Heart right ventricle (tissue), 16 donors: ENCODE measurements around the gene NFIC. TPM values are rescaled to one million over a fixed set of nuclear protein-coding genes. Genes with fewer than 3 reads are reported as not detected.
"Not testable (repeated sequence)": the region's sequence is repeated elsewhere in the genome, so short reads cannot be mapped to it uniquely, and the experiment has no call there.

Experiments
- ATAC-seq, 8 donors: fragments of 200-7000 bp; cut with Tn5 transposase; one replicate each; pipeline ENCODE4 v1.9.1; 2020; ENCODE audit warnings: mild to moderate bottlenecking in 8 of 8, moderate library complexity in 8 of 8, moderate number of reproducible peaks in 1 of 8
- DNase-seq, 2 donors: peaks; one replicate each; pipeline ENCODE4 v3.0.0-alpha.2; 2020
- H3K27ac ChIP-seq, 10 donors: fragments of 200-600 bp; sonication (generic) in 2 of 10; one replicate each; pipeline versions ENCODE4 v1.5.0 to v1.8.0; 2020 to 2022; ENCODE audit warnings: mild to moderate bottlenecking in 3 of 10
- H3K27me3 ChIP-seq, 7 donors: fragments of 200-600 bp; one replicate each; pipeline ENCODE4 v1.8.0; 2021 to 2022; ENCODE audit warnings: mild to moderate bottlenecking in 2 of 7
- H3K36me3 ChIP-seq, 9 donors: fragments of 200-600 bp; sonication (generic) in 1 of 9; one replicate each; pipeline versions ENCODE4 v1.5.0 to v1.8.0; 2020 to 2022; ENCODE audit warnings: mild to moderate bottlenecking in 2 of 9
- H3K4me1 ChIP-seq, 9 donors: fragments of 200-600 bp; sonication (generic) in 1 of 9; one replicate each; pipeline versions ENCODE4 v1.5.0 to v1.8.0; 2020 to 2022; ENCODE audit warnings: mild to moderate bottlenecking in 4 of 9
- H3K4me3 ChIP-seq, 10 donors: fragments of 200-600 bp; sonication (generic) in 2 of 10; one replicate each; pipeline versions ENCODE4 v1.5.0 to v1.8.0; 2020 to 2022; ENCODE audit warnings: mild to moderate bottlenecking in 7 of 10, moderate library complexity in 2 of 10
- H3K9me3 ChIP-seq, 11 donors: fragments of 200-600 bp in 10 of 11; sonication (generic) in 2 of 11; one replicate each; pipeline versions ENCODE4 v1.5.0 to v1.8.0; 2013 to 2022; ENCODE audit warnings: mild to moderate bottlenecking in 2 of 11, control low read depth in 1 of 11, moderate library complexity in 1 of 11
- WGBS, 2 donors: extraction: QIAGEN DNeasy Blood & Tissue Kit; methylation state at CpG; one replicate each; pipeline ENCODE4 v1.1.7; 2013; ENCODE audit warnings: inconsistent platforms in 1 of 2; 5-methylcytosine and 5-hydroxymethylcytosine counted together
- intact Hi-C, 10 donors: fragments of 100-400 bp; cut with DNase I; formaldehyde crosslinking; loops; one replicate each; pipeline versions ENCODE4 v1.11.1 to v1.14.2; 2022
- polyA plus RNA-seq, 2 donors: library from polyadenylated mRNA; stranded (reverse); fragments of 200-250 nt; gene quantifications; one replicate each; pipeline ENCODE4 v1.2.3, GENCODE V29; 2013
- total RNA-seq, 10 donors: library from RNA; stranded (reverse); fragmentation: NEBNext Ultra II Directional in 3 of 10; extraction: Animal tissue kit (Norgen Biotek cat#: 25700) in 3 of 10; gene quantifications; one replicate each; pipeline versions ENCODE4 v1.2.1 to v1.2.4, GENCODE V29; 2021 to 2023
- TF ChIP-seq, protein P1 (sequence below), 9 donors: fragments of 200-600 bp; sonication (generic) in 2 of 9; IDR thresholded peaks; one replicate each; pipeline versions ENCODE4 v1.5.0 to v1.8.0; 2021 to 2022; ENCODE audit warnings: antibody characterized with exemption in 9 of 9, mild to moderate bottlenecking in 5 of 9, moderate library complexity in 1 of 9
- donor health status: Arrhythmogenic right ventricular cardiomyopathy.
- donor health status: ischemic (EF 13 %, LVEDD 7.1; RV severe dilation, severe dysfunction).
- donor health status: healthy with polysubstance abuse.
- donor health status: DM: no; HTN: yes; CAD: no.
- donor health status: DM: no; HTN: no; CAD: no.
- donor health status: ischemic (EF 25% LVEDD 6.9; RV normal size, moderate dysfunction).
- donor health status: ischemic (EF 25% LVEDD 5.7; RV mildly dilated, moderate dysfunction).
- donor health status: healthy.
- donor health status: DM: yes; HTN: yes; CAD: no.
- donor health status: Ischemic cardiomyopathy.
- donor health status: ischemic (EF 35%, LVEDD 5.7; RV mildly dilated, moderate dysfunction).
- donor health status: nonischemic (EF 11% LVEDD 7.7; RV severe dilation, severe dysfunction).
- donor health status: DM: yes; HTN: yes; CAD: no.
- donor health status: PGD.
- donor health status: ischemic (EF 29% LVEDD 5.4; RV normal size, mild dysfunction).
- donor health status: nonischemic (EF 23%, LVEDD 6.1; RV moderate dilation, normal function).

NFIC gene
- total and polyA plus RNA-seq, 12 donors: 52.3 to 217 (median 157) TPM

DNA sequence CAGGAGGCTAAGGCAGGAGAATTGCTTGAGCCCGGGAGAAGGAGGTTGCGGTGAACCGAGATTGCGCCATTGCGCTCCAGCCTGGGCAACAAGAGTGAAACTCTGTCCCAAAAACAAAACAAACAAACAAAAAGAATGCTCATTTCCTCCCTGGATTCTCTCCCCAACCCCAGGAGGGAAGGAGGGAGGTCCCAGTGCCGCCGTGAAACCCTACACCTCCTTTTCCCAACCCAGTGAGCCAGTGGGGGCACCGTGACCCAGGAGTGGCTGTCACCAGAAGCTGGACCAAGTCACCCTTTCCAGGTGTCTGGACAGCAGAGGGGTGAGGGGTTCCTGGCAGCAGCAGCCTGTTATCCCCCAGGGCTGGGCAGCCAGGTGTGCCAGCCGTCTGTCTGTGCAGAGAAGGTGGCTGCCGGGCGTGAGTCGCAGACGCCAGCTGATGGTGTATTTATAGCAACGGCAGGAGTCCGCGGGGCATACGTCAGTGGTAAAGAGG is 23.5 kb downstream of the NFIC start:
- ATAC-seq (peak in 4 of 8 donors; percentile 3 to 40 (median 16)), DNase-seq (no peak)
- TF ChIP-seq, protein P1, sequence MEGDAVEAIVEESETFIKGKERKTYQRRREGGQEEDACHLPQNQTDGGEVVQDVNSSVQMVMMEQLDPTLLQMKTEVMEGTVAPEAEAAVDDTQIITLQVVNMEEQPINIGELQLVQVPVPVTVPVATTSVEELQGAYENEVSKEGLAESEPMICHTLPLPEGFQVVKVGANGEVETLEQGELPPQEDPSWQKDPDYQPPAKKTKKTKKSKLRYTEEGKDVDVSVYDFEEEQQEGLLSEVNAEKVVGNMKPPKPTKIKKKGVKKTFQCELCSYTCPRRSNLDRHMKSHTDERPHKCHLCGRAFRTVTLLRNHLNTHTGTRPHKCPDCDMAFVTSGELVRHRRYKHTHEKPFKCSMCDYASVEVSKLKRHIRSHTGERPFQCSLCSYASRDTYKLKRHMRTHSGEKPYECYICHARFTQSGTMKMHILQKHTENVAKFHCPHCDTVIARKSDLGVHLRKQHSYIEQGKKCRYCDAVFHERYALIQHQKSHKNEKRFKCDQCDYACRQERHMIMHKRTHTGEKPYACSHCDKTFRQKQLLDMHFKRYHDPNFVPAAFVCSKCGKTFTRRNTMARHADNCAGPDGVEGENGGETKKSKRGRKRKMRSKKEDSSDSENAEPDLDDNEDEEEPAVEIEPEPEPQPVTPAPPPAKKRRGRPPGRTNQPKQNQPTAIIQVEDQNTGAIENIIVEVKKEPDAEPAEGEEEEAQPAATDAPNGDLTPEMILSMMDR (IDR thresholded peaks at IDR 0.05): no peak
- Histone ChIP-seq H3K4me3 (no peak overlapping the region), H3K9me3 (no peaks in the 10 kb centered on the region), H3K27me3 (no peaks in the 10 kb centered on the region), H3K27ac (peak overlapping the region in 9 of 10 donors; percentile 25 to 95 (median 80)), H3K4me1 (peaks cover 34 to 70% (median 56%) of the 10 kb centered on the region in 9 donors), H3K36me3 (peaks cover 0 to 32% (median 0%) of the 10 kb centered on the region in 9 donors)
- 40 to 54% methylated on average over 17 of the region's 17 CpGs for WGBS, 2 donors
- intact Hi-C loops: no loop called here

DNA sequence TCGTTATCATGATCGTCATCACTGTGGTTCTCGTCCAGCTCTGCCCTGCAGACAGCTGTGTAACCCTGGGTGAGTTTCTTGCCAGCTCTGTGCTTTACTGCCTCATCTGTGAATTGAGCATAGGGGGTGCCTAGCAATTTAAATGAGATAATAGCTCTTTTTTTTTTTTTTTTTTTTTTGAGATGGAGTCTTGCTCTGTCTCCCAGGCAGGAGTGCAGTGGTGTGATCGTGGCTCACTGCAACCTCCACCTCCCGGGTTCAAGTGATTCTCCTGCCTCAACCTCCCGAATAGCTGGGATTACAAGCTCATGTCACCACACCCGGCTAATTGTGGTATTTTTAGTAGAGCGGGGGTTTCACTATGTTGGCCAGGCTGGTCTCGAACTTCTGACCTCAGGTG is 25.5 kb downstream of the NFIC start:
- H3K27ac ChIP-seq, intact Hi-C loops: not testable (repeated sequence)
- 88 to 91% methylated on average over 9 of the region's 9 CpGs for whole genome bisulfite sequencing, 2 donors

DNA sequence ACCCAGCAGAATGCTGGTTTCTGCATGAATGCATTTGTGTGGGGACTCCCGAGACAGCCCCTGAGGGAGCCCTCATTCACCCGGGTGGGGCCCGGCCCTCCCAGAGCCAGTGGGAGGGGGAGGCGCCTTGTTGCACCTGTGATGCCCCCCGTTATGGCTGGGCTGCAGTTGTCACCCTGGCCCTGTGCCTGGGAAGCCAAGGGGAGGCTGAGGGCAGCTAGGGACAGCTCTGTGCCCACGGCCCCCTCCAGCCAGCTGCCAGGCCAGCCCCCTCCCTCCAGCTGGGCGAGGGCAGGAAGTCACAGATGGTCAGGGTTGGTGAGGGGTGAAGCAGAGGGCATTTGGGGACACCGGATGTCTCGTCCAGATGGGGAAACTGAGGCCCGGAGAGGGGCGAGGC is 26.1 kb downstream of the NFIC start:
- TF ChIP-seq, protein P1 (IDR thresholded peaks at IDR 0.05): no peak
- intact Hi-C loops: no loop called here
- H3K4me1 ChIP-seq: peaks cover 17 to 59% (median 40%) of the 10 kb centered on the region in 9 donors

More for the DNA sequence above, 25.5 kb downstream of the NFIC start:
- Histone ChIP-seq H3K4me1 (peaks cover 21 to 59% (median 40%) of the 10 kb centered on the region in 9 donors), H3K36me3 (peaks cover 0 to 50% (median 0%) of the 10 kb centered on the region in 9 donors)
- not testable (repeated sequence) for DNase-seq, ATAC-seq, H3K9me3 ChIP-seq, H3K27me3 ChIP-seq, H3K4me3 ChIP-seq

DNA sequence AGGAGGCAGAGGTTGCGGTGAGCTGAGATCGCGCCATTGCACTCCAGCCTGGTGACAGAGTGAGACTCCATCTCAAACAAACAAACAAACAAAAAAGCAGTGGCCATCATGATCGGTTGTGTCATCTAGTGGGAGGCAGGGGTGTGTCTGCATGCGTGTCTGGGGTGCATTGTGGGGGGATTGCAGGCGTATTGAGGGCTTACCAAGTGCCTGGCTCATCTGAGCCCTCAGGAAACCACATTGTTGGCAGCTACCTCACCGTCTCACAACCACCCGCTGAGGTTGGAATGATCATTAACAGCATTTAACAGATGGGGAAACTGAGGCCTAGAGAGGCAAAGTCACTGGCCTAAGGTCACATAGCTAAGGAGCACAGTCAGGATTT is 30.5 kb downstream of the NFIC start:
- Histone ChIP-seq H3K27me3 (no peaks in the 10 kb centered on the region), H3K27ac (peak overlapping the region in 9 of 10 donors; percentile 47 to 100 (median 93)), H3K4me1 (peaks cover 16 to 65% (median 39%) of the 10 kb centered on the region in 9 donors), H3K4me3 (no peak overlapping the region), H3K36me3 (peaks cover 0 to 39% (median 0%) of the 10 kb centered on the region in 9 donors), H3K9me3 (no peaks in the 10 kb centered on the region)
- intact Hi-C loops: no loop called here
- WGBS, 2 donors: 76 to 81% methylated on average over 8 of the region's 8 CpGs
- TF ChIP-seq, protein P1 (IDR thresholded peaks at IDR 0.05): no peak
- DNase-seq (no peak), ATAC-seq (no peak)

More for the DNA sequence above, 26.1 kb downstream of the NFIC start:
- peak overlapping the region in 3 of 10 donors; percentile 10 to 19 (median 13) for H3K27ac ChIP-seq
- H3K36me3 ChIP-seq: peaks cover 0 to 50% (median 0%) of the 10 kb centered on the region in 9 donors
- H3K4me3 ChIP-seq: no peak overlapping the region
- DNase-seq (no peak), ATAC-seq (no peak)
- H3K9me3 ChIP-seq: no peaks in the 10 kb centered on the region
- H3K27me3 ChIP-seq: no peaks in the 10 kb centered on the region
- 70 to 73% methylated on average over 10 to 11 of the region's 11 CpGs for WGBS, 2 donors
